ENCODE measurements around the gene NOS3.

- no peak for TF ChIP-seq CTCF (CRISPR knock-in tag; IDR thresholded peaks at IDR 0.05)
- TF ChIP-seq NFE2L2 (IDR thresholded peaks at IDR 0.05; ENCODE audit: low read length): no peak
- no peak for TF ChIP-seq HNRNPL (IDR thresholded peaks at IDR 0.05; ENCODE audit: low read depth, low read length)
- TF ChIP-seq ZNF784 (CRISPR knock-in tag; IDR thresholded peaks at IDR 0.05; ENCODE audit: borderline replicate concordance): no peak
- no peak for TF ChIP-seq HOXA5 (CRISPR knock-in tag; IDR thresholded peaks at IDR 0.05)
These were observed 23.1 kb downstream of the NOS3 start for GRCh38 chr7:151013733-151014497.
